Liver (tissue), 9 donors: ENCODE data around the gene DSG3. TPM values are rescaled to one million over a fixed set of nuclear protein-coding genes. Genes with fewer than 3 reads are reported as not detected.

Source experiments
- DNase-seq: peaks from one replicate; pipeline ENCODE4 v3.0.0-alpha.2; 2017; ENCODE audit warnings: low spot score
- H3K27ac ChIP-seq, 2 donors: one replicate each; pipeline ENCODE4 v1.7.0; 2013; ENCODE audit warnings: inconsistent platforms in 2 of 2, low read length in 2 of 2, control low read depth in 1 of 2, low read depth in 1 of 2, mild to moderate bottlenecking in 1 of 2
- H3K27me3 ChIP-seq, 4 donors: one replicate each; pipeline versions ENCODE4 v1.6.1 to v1.7.0; 2013; ENCODE audit warnings: low read length in 3 of 4, inconsistent platforms in 1 of 4, mild to moderate bottlenecking in 1 of 4, moderate library complexity in 1 of 4; ENCODE audit not compliant: control insufficient read depth in 4 of 4, insufficient read depth in 4 of 4
- H3K36me3 ChIP-seq, 4 donors: one replicate each; pipeline versions ENCODE4 v1.6.1 to v1.7.0; 2013; ENCODE audit warnings: low read length in 3 of 4, mild to moderate bottlenecking in 3 of 4, low read depth in 1 of 4, moderate library complexity in 1 of 4; ENCODE audit not compliant: control insufficient read depth in 4 of 4, insufficient read depth in 3 of 4
- H3K4me1 ChIP-seq, 4 donors: one replicate each; pipeline versions ENCODE4 v1.6.1 to v1.7.0; 2013; ENCODE audit warnings: low read length in 3 of 4, mild to moderate bottlenecking in 3 of 4, moderate library complexity in 1 of 4; ENCODE audit not compliant: control insufficient read depth in 4 of 4, insufficient read depth in 4 of 4
- H3K4me3 ChIP-seq, 3 donors: one replicate each; pipeline versions ENCODE4 v1.6.1 to v1.7.0; 2013; ENCODE audit warnings: low read length in 3 of 3, control low read depth in 1 of 3, low read depth in 1 of 3, mild to moderate bottlenecking in 1 of 3
- H3K9ac ChIP-seq, 2 donors: one replicate each; pipeline ENCODE4 v1.7.0; 2013; ENCODE audit warnings: low read length in 2 of 2, mild to moderate bottlenecking in 2 of 2, moderate library complexity in 2 of 2, control low read depth in 1 of 2, low read depth in 1 of 2
- H3K9me3 ChIP-seq, 4 donors: one replicate each; pipeline versions ENCODE4 v1.6.1 to v1.7.0; 2013; ENCODE audit warnings: low read length in 3 of 4; ENCODE audit not compliant: control insufficient read depth in 4 of 4
- ATF3 ChIP-seq: IDR thresholded peaks from 2 replicates; pipeline ENCODE4 v1.6.1; 2016; ENCODE audit warnings: antibody characterized with exemption
- EGR1 ChIP-seq, 2 donors: IDR thresholded peaks; 2 replicates each; pipeline ENCODE4 v1.6.1; 2016 to 2018; ENCODE audit warnings: antibody characterized with exemption in 2 of 2, low read depth in 2 of 2
- FOXA1 ChIP-seq: IDR thresholded peaks from 2 replicates; pipeline ENCODE4 v1.6.1; 2016; ENCODE audit warnings: antibody characterized with exemption
- FOXA2 ChIP-seq: IDR thresholded peaks from 2 replicates; pipeline ENCODE4 v1.6.1; 2016; ENCODE audit warnings: antibody characterized with exemption
- GABPA ChIP-seq, 2 donors: IDR thresholded peaks in 1 of 2; conservative IDR thresholded peaks in 1 of 2; 2 replicates each; pipeline ENCODE4 v1.6.1; 2016; ENCODE audit warnings: antibody characterized with exemption in 2 of 2, mild to moderate bottlenecking in 1 of 2, moderate library complexity in 1 of 2
- HNF4A ChIP-seq, 2 donors: conservative IDR thresholded peaks; 2 replicates each; pipeline ENCODE4 v1.6.1; 2016; ENCODE audit warnings: antibody characterized with exemption in 2 of 2, mild to moderate bottlenecking in 2 of 2
- HNF4G ChIP-seq: IDR thresholded peaks from 2 replicates; pipeline ENCODE4 v1.6.1; 2016; ENCODE audit warnings: antibody characterized with exemption
- JUND ChIP-seq, 2 donors: IDR thresholded peaks; 2 replicates each; pipeline ENCODE4 v1.6.1; 2016; ENCODE audit warnings: antibody characterized with exemption in 2 of 2
- NR2F2 ChIP-seq: IDR thresholded peaks from 2 replicates; pipeline ENCODE4 v1.6.1; 2016; ENCODE audit warnings: antibody characterized with exemption
- RAD21 ChIP-seq, 2 donors: IDR thresholded peaks; 2 replicates each; pipeline ENCODE4 v1.6.1; 2016; ENCODE audit warnings: antibody characterized with exemption in 2 of 2, mild to moderate bottlenecking in 2 of 2
- REST ChIP-seq: IDR thresholded peaks from 2 replicates; pipeline ENCODE4 v1.6.1; 2016; ENCODE audit warnings: antibody characterized with exemption, mild to moderate bottlenecking
- RXRA ChIP-seq, 2 donors: IDR thresholded peaks; 2 replicates each; pipeline ENCODE4 v1.6.1; 2017 to 2018; ENCODE audit warnings: antibody characterized with exemption in 2 of 2, mild to moderate bottlenecking in 1 of 2
- SP1 ChIP-seq: IDR thresholded peaks from 2 replicates; pipeline ENCODE4 v1.6.1; 2018; ENCODE audit warnings: antibody characterized with exemption, mild to moderate bottlenecking
- TAF1 ChIP-seq: conservative IDR thresholded peaks from 2 replicates; pipeline ENCODE4 v1.6.1; 2016; ENCODE audit warnings: antibody characterized with exemption, mild to moderate bottlenecking
- ZBTB33 ChIP-seq: IDR thresholded peaks from 2 replicates; pipeline ENCODE4 v1.6.1; 2016; ENCODE audit warnings: antibody characterized with exemption
- WGBS: extraction: QIAGEN DNeasy Blood & Tissue Kit; methylation state at CpG from one replicate; pipeline ENCODE4 v1.1.7; 2013; 5-methylcytosine and 5-hydroxymethylcytosine counted together
- polyA plus RNA-seq, 2 donors: library from polyadenylated mRNA; stranded (reverse) in 1 of 2; unstranded in 1 of 2; fragments of 200-250 nt in 1 of 2; fragments of >200 nt in 1 of 2; fragmentation: Nextera tagmentation in 1 of 2; extraction: Ambion mirVana in 1 of 2; gene quantifications; one replicate each; pipeline versions ENCODE4 v1.2.1 to v1.2.3, GENCODE V29; 2013 to 2015
- total RNA-seq, 2 donors: library from RNA; depleted of rRNA; stranded (reverse); fragments of >200 nt; gene quantifications; one replicate each; pipeline ENCODE4 v1.2.3, GENCODE V29; 2014
- donor health status: healthy.
- donor health status: healthy.
- donor health status: healthy.
- donor health status: healthy.
- donor health status: healthy.

DSG3 gene
- total and polyA plus RNA-seq, 4 donors: not detected

GRCh38 chr18:31526374-31526773, 78.8 kb downstream of the DSG3 start:
- no peaks in the 10 kb centered on the region for H3K27me3 ChIP-seq
- H3K9ac ChIP-seq: no peak overlapping the region
- no peak for TF ChIP-seq ZBTB33
- no peak for TF ChIP-seq GABPA (IDR thresholded peaks at IDR 0.05 in 1 of 2, conservative IDR thresholded peaks at IDR 0.05 in 1 of 2)
- TF ChIP-seq REST: no peak
- no peak for TF ChIP-seq RXRA (IDR thresholded peaks at IDR 0.05)
- no peak for TF ChIP-seq TAF1
- TF ChIP-seq HNF4G: no peak
- TF ChIP-seq NR2F2: no peak
- no peak for TF ChIP-seq ATF3
- no peak for TF ChIP-seq RAD21 (IDR thresholded peaks at IDR 0.05)
- no peak for TF ChIP-seq SP1
- no peak for TF ChIP-seq FOXA2
- TF ChIP-seq JUND (IDR thresholded peaks at IDR 0.05): no peak
- no peak for TF ChIP-seq HNF4A (conservative IDR thresholded peaks at IDR 0.05)
- TF ChIP-seq EGR1 (IDR thresholded peaks at IDR 0.05; ENCODE audit: low read depth in 2 of 2): no peak
- TF ChIP-seq FOXA1: no peak
- no peak overlapping the region for H3K27ac ChIP-seq
- H3K9me3 ChIP-seq: no peaks in the 10 kb centered on the region
- 93% methylated on average over 7 of the region's 7 CpGs for WGBS
- H3K4me3 ChIP-seq: no peak overlapping the region
- peaks cover 4 to 19% (median 5%) of the 10 kb centered on the region in 4 donors for H3K36me3 ChIP-seq
- DNase-seq: no peak
- no peaks in the 10 kb centered on the region for H3K4me1 ChIP-seq

Other genes with a start within 250 kb of the DSG3 start
- gene DSG1, start 129.6 kb upstream of the DSG3 start, total RNA-seq: 1 to 10 TPM in 1 of 2 donors, under 1 TPM in 1; 0.61 to 2.9 TPM
- gene DSG1, start 129.6 kb upstream of the DSG3 start, polyA plus RNA-seq: under 1 TPM; 0.13 to 0.69 TPM
- under 1 TPM in 1 of 2 donors, not detected in 1; under 0.01 TPM for gene DSG4, start 71.0 kb upstream of the DSG3 start, total RNA-seq
- not detected for gene DSG4, start 71.0 kb upstream of the DSG3 start, polyA plus RNA-seq
- gene DSG2, start 50.4 kb downstream of the DSG3 start, total RNA-seq: 10 to 100 TPM; 11.6 to 13.9 TPM
- 1 to 10 TPM; 5.4 to 7.5 TPM for gene DSG2, start 50.4 kb downstream of the DSG3 start, polyA plus RNA-seq
- gene TTR, start 144.1 kb downstream of the DSG3 start, total RNA-seq: 100 to 1,000 TPM; 295 to 600 TPM
- 1,000 to 10,000 TPM; 1,251 to 4,751 TPM for gene TTR, start 144.1 kb downstream of the DSG3 start, polyA plus RNA-seq
- gene B4GALT6, start 236.8 kb downstream of the DSG3 start, total RNA-seq: 1 to 10 TPM in 1 of 2 donors, under 1 TPM in 1; 0.67 to 4.2 TPM
- gene B4GALT6, start 236.8 kb downstream of the DSG3 start, polyA plus RNA-seq: under 1 TPM; 0.48 to 0.54 TPM